CD4-positive, alpha-beta memory T cell (primary cell): Measurements from ENCODE around the gene GTF3C5. TPM values are rescaled to one million over a fixed set of nuclear protein-coding genes. Genes with fewer than 3 reads are reported as not detected.
"Not testable (repeated sequence)": the region's sequence is repeated elsewhere in the genome, so short reads cannot be mapped to it uniquely, and the experiment has no call there.

Source experiments
- CTCF ChIA-PET: fragments of 350-600 bp; sonication (Branson Sonifier 250); formaldehyde crosslinking; loops from one replicate; lab custom pipeline; 2021; ENCODE audit warnings: inconsistent platforms; ENCODE audit not compliant: partially characterized antibody; lab: Charles Lee
- POLR2A ChIA-PET: fragments of 350-600 bp; sonication (Branson Sonifier 250); formaldehyde crosslinking; loops from one replicate; lab custom pipeline; 2021; ENCODE audit not compliant: partially characterized antibody; lab: Charles Lee
- DNase-seq, 5 donors: peaks; one replicate each; pipeline versions ENCODE4 v3.0.0 to v3.0.0-alpha.2; 2020 to 2022; ENCODE audit warnings: mixed read lengths in 1 of 5
- H3K27ac ChIP-seq: one replicate; pipeline ENCODE4 v1.7.0; 2013; ENCODE audit warnings: low read depth, low read length
- H3K27me3 ChIP-seq: 2 replicates; pipeline ENCODE4 v1.7.0; 2013; ENCODE audit warnings: mild to moderate bottlenecking, low read length, moderate library complexity; ENCODE audit not compliant: insufficient read depth
- H3K36me3 ChIP-seq: 2 replicates; pipeline ENCODE4 v1.7.0; 2013; ENCODE audit warnings: mild to moderate bottlenecking, low read length, moderate library complexity; ENCODE audit not compliant: insufficient read depth
- H3K4me1 ChIP-seq: 2 replicates; pipeline ENCODE4 v1.7.0; 2013; ENCODE audit warnings: mild to moderate bottlenecking, low read length, moderate library complexity; ENCODE audit not compliant: insufficient read depth
- H3K4me3 ChIP-seq, 2 donors: one replicate each; pipeline ENCODE4 v1.7.0; 2013; ENCODE audit warnings: low read length in 2 of 2, mild to moderate bottlenecking in 1 of 2
- H3K9me3 ChIP-seq, 2 donors: one replicate each; pipeline ENCODE4 v1.7.0; 2013; ENCODE audit warnings: low read length in 2 of 2, control low read depth in 1 of 2; ENCODE audit not compliant: control insufficient read depth in 1 of 2
- H3K27ac Mint-ChIP-seq, 7 donors: one replicate each; pipeline ENCODE4 v1.8.0; 2020 to 2021; ENCODE audit warnings: mixed read lengths in 7 of 7, mild to moderate bottlenecking in 6 of 7, inconsistent platforms in 3 of 7, moderate library complexity in 3 of 7
- H3K27me3 Mint-ChIP-seq, 2 donors: one replicate each; pipeline ENCODE4 v1.8.0; 2020 to 2021; ENCODE audit warnings: mixed read lengths in 2 of 2
- H3K36me3 Mint-ChIP-seq, 2 donors: one replicate each; pipeline ENCODE4 v1.8.0; 2020 to 2021; ENCODE audit warnings: mixed read lengths in 2 of 2, inconsistent platforms in 1 of 2, mild to moderate bottlenecking in 1 of 2
- H3K4me1 Mint-ChIP-seq, 4 donors: one replicate each; pipeline ENCODE4 v1.8.0; 2020 to 2021; ENCODE audit warnings: mixed read lengths in 4 of 4, mild to moderate bottlenecking in 1 of 4
- H3K4me3 Mint-ChIP-seq, 8 donors: one replicate each; pipeline ENCODE4 v1.8.0; 2020 to 2021; ENCODE audit warnings: mixed read lengths in 8 of 8, mild to moderate bottlenecking in 7 of 8, moderate library complexity in 6 of 8, inconsistent platforms in 3 of 8
- H3K9me3 Mint-ChIP-seq, 8 donors: one replicate each; pipeline ENCODE4 v1.8.0; 2020 to 2021; ENCODE audit warnings: mixed read lengths in 8 of 8, mild to moderate bottlenecking in 5 of 8, inconsistent platforms in 3 of 8, moderate library complexity in 1 of 8
- intact Hi-C: fragments of 100-400 bp; cut with micrococcal nuclease; formaldehyde crosslinking; loops from one replicate; pipeline ENCODE4 v1.15.1; 2023
- polyA plus RNA-seq, 2 donors: library from polyadenylated mRNA; unstranded; fragments of 300-500 nt; fragmentation: Illumina TruSeq; gene quantifications; one replicate each; pipeline ENCODE4 v1.2.3, GENCODE V29; 2021
- total RNA-seq, 2 experiments: library from RNA; stranded (reverse); gene quantifications; one replicate each; pipeline ENCODE4 v1.2.3, GENCODE V29; 2021

GTF3C5 gene
- total and polyA plus RNA-seq, 4 experiments from 2014 or later = 33.5 to 71.5 (median 52.7) TPM

DNA sequence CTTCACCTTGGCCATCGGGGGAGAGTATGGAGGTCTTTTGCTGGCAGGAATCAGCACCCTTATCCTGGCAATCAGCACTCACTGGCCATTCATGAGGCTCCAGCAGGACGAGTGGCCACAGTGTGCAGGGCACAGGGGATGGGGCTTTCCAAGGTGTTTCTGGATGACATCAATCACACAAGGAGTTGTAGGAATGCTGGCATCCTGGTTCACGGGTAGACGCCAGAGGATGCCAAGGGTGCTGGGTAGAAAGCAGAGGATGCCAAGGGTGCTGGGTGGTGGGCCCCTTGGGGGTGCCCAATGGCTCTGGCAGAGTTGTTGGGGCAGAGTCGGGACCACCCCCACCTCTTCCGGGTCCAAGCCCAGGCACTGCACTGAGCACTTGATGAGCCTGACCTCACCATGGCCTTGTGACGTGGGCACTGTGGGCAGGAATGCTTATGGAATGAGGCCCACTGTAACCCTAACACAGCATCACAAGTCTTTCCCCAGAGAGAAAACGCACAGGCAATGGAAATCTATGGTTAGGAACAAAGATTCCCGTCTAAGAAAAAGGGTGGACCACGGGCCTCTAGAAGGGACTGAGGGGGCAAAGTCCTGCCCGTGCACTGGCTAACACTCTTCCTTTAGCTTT is 60.1 kb downstream of the GTF3C5 start:
- H3K9me3 Mint-ChIP-seq = peaks cover 0 to 13% (median 6%) of the 10 kb centered on the region in 8 donors
- DNase-seq = no peak
- no peaks in the 10 kb centered on the region for H3K27me3 Mint-ChIP-seq
- CTCF ChIA-PET = no interaction called here
- intact Hi-C loops = no loop called here
- no peak overlapping the region for H3K4me3 Mint-ChIP-seq
- Histone ChIP-seq H3K4me1 (no peaks in the 10 kb centered on the region), H3K27me3 (no peaks in the 10 kb centered on the region), H3K36me3 (no peaks in the 10 kb centered on the region), H3K27ac (no peak overlapping the region), H3K9me3 (no peaks in the 10 kb centered on the region), H3K4me3 (no peak overlapping the region)
- POLR2A ChIA-PET = no interaction called here
- no peaks in the 10 kb centered on the region for H3K4me1 Mint-ChIP-seq
- peaks cover under 1 to 10% of the 10 kb centered on the region in 2 donors for H3K36me3 Mint-ChIP-seq
- H3K27ac Mint-ChIP-seq = no peak overlapping the region

GRCh38 chr9:133094351-133094750 is 63.6 kb downstream of the GTF3C5 start:
- H3K27me3 Mint-ChIP-seq, H3K4me3 Mint-ChIP-seq, H3K27ac Mint-ChIP-seq, intact Hi-C loops, H3K4me3 ChIP-seq, H3K4me1 ChIP-seq, H3K4me1 Mint-ChIP-seq, H3K27ac ChIP-seq, H3K9me3 ChIP-seq, DNase-seq, H3K27me3 ChIP-seq: not testable (repeated sequence)
- Mint-ChIP-seq H3K9me3 (peaks cover 2 to 30% (median 14%) of the 10 kb centered on the region in 8 donors), H3K36me3 (peaks cover 29 to 39% of the 10 kb centered on the region in 2 donors)
- H3K36me3 ChIP-seq = peaks cover 18% of the 10 kb centered on the region
- POLR2A ChIA-PET = interaction anchor here (1.0 kb wide), 1 partner anchor 23 kb away, joined by 3 read pairs; no protein-coding TSS in a partner anchor
- CTCF ChIA-PET = interaction anchor here (30.1 kb wide), 1 partner anchor 58 kb away, joined by 596 read pairs; no protein-coding TSS in a partner anchor

- no peaks in the 10 kb centered on the region for H3K27me3 Mint-ChIP-seq
- H3K4me3 Mint-ChIP-seq = no peak overlapping the region
- H3K4me1 ChIP-seq = no peaks in the 10 kb centered on the region
- no peaks in the 10 kb centered on the region for H3K4me1 Mint-ChIP-seq
- DNase-seq = no peak
- H3K27me3 ChIP-seq = no peaks in the 10 kb centered on the region
- H3K27ac Mint-ChIP-seq = peak overlapping the region in 2 of 7 donors; percentile 8 to 38
- H3K9me3 Mint-ChIP-seq = peaks cover 2 to 30% (median 14%) of the 10 kb centered on the region in 8 donors
- H3K4me3 ChIP-seq = no peak overlapping the region
- peaks cover 33 to 44% of the 10 kb centered on the region in 2 donors for H3K36me3 Mint-ChIP-seq
- peaks cover 0 to 9% of the 10 kb centered on the region in 2 donors for H3K9me3 ChIP-seq
- ChIA-PET POLR2A (no interaction called here), CTCF (interaction anchor here (30.1 kb wide), 1 partner anchor 57 kb away, joined by 596 read pairs; no protein-coding TSS in a partner anchor)
- H3K27ac ChIP-seq = no peak overlapping the region
- intact Hi-C loops = no loop called here
- peaks cover 23% of the 10 kb centered on the region for H3K36me3 ChIP-seq
These were observed 64.1 kb downstream of the GTF3C5 start for GRCh38 chr9:133094842-133095393.

- H3K9me3 Mint-ChIP-seq = peaks cover 2 to 30% (median 14%) of the 10 kb centered on the region in 8 donors
- no peaks in the 10 kb centered on the region for H3K4me1 Mint-ChIP-seq
- peak overlapping the region in 2 of 7 donors; percentile 42 to 60 for H3K27ac Mint-ChIP-seq
- no peak overlapping the region for H3K4me3 Mint-ChIP-seq
- ChIA-PET POLR2A (interaction anchor here (0.6 to 25.7 kb wide), 3 partner anchors 21 to 49 kb away, joined by 3 to 345 read pairs (median 5); no protein-coding TSS in a partner anchor), CTCF (interaction anchor here (30.1 kb wide), 1 partner anchor 54 kb away, joined by 596 read pairs; no protein-coding TSS in a partner anchor)
- H3K27ac ChIP-seq = no peak overlapping the region
- no peak for DNase-seq
- H3K27me3 ChIP-seq = no peaks in the 10 kb centered on the region
- H3K4me3 ChIP-seq = no peak overlapping the region
- peaks cover 56% of the 10 kb centered on the region for H3K36me3 ChIP-seq
- H3K36me3 Mint-ChIP-seq = peaks cover 58 to 65% of the 10 kb centered on the region in 2 donors
- H3K4me1 ChIP-seq = no peaks in the 10 kb centered on the region
- intact Hi-C loops = no loop called here
- H3K9me3 ChIP-seq = peaks cover 0 to 9% of the 10 kb centered on the region in 2 donors
- no peaks in the 10 kb centered on the region for H3K27me3 Mint-ChIP-seq
These were observed 67.4 kb downstream of the GTF3C5 start for GRCh38 chr9:133098104-133098754.

GRCh38 chr9:133098871-133099270 is 68.1 kb downstream of the GTF3C5 start:
- peaks cover 0 to 9% of the 10 kb centered on the region in 2 donors for H3K9me3 ChIP-seq
- H3K36me3 ChIP-seq = peaks cover 62% of the 10 kb centered on the region
- Mint-ChIP-seq H3K36me3 (peaks cover 62 to 65% of the 10 kb centered on the region in 2 donors), H3K4me3 (no peak overlapping the region), H3K9me3 (peaks cover 0 to 28% (median 14%) of the 10 kb centered on the region in 8 donors), H3K4me1 (no peaks in the 10 kb centered on the region), H3K27me3 (no peaks in the 10 kb centered on the region), H3K27ac (peak overlapping the region in 1 of 7 donors; percentile 55)
- no peak overlapping the region for H3K27ac ChIP-seq
- H3K27me3 ChIP-seq = no peaks in the 10 kb centered on the region
- intact Hi-C loops = no loop called here
- CTCF ChIA-PET = interaction anchor here (30.1 kb wide), 1 partner anchor 53 kb away, joined by 596 read pairs; no protein-coding TSS in a partner anchor
- H3K4me1 ChIP-seq = no peaks in the 10 kb centered on the region
- POLR2A ChIA-PET = interaction anchor here (0.7 to 25.7 kb wide), 3 partner anchors 17 to 49 kb away, joined by 3 to 345 read pairs (median 5); no protein-coding TSS in a partner anchor
- no peak for DNase-seq
- H3K4me3 ChIP-seq = no peak overlapping the region

DNA sequence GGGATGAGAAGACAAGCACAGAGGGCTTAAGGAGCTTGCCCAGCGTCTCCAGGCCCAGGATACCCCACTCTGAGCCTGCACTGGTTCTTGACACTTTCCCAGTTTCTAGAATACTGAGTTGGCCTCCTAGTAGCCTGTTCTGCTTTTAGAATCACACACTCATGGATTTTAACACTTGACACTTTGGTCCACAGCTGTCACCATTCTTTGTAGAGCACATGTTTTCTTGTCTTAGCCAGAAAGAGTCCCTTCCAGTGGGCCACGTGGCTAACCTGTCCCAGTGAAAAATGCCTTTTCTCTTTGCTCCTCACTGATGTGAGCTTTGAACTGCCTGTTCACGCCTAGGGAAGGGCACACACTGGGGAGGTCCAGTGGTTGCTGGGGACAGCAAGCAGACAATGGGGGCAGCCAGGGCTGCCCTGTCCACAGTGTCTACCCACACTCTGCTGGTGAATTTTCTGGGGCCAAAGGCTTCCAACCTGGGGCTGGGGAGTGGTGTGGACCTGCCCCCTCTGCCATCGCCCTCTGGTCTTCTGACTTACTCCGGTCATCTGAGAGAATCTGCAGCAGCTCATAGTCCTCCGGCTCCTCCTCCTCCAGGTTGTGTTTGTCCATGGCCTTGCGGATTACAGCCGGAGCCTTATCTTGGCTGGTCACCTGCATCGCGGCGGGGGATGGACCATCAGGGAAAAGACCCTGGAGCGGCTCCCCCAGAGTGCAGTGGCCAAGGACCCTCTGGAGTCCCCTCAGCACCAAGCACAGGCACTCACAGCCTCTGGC is 69.1 kb downstream of the GTF3C5 start:
- DNase-seq = no peak
- H3K9me3 ChIP-seq = peaks cover 0 to 9% of the 10 kb centered on the region in 2 donors
- H3K36me3 Mint-ChIP-seq = peaks cover 65 to 69% of the 10 kb centered on the region in 2 donors
- H3K4me3 Mint-ChIP-seq = no peak overlapping the region
- peaks cover 0 to 24% (median 14%) of the 10 kb centered on the region in 8 donors for H3K9me3 Mint-ChIP-seq
- H3K27ac Mint-ChIP-seq = peak overlapping the region in 2 of 7 donors; percentile 4 to 18
- intact Hi-C loops = no loop called here
- no peaks in the 10 kb centered on the region for H3K4me1 Mint-ChIP-seq
- no peak overlapping the region for H3K27ac ChIP-seq
- H3K27me3 ChIP-seq = no peaks in the 10 kb centered on the region
- CTCF ChIA-PET = interaction anchor here (30.1 kb wide), 1 partner anchor 52 kb away, joined by 596 read pairs; no protein-coding TSS in a partner anchor
- H3K4me1 ChIP-seq = no peaks in the 10 kb centered on the region
- H3K36me3 ChIP-seq = peaks cover 71% of the 10 kb centered on the region
- no peak overlapping the region for H3K4me3 ChIP-seq
- POLR2A ChIA-PET = interaction anchor here (25.7 kb wide), 1 partner anchor 47 kb away, joined by 345 read pairs; no protein-coding TSS in a partner anchor
- H3K27me3 Mint-ChIP-seq = no peaks in the 10 kb centered on the region
